PC-9 (cell line): ENCODE measurements around the gene RAB10. TPM values are rescaled to one million over a fixed set of nuclear protein-coding genes. Genes with fewer than 3 reads are reported as not detected.

Source experiments
- BruUV-seq: library from RNA; stranded (reverse); fragments of 400-500 nt; replicated peaks from 2 replicates; lab custom pipeline; 2021; lab: Mats Ljungman, UMichigan
- CTCF ChIA-PET: fragments of 300-600 bp; sonication (Branson Sonifier 250); formaldehyde crosslinking; loops from one replicate; lab custom pipeline; 2022; ENCODE audit warnings: antibody characterized with exemption; lab: Charles Lee
- POLR2A ChIA-PET: fragments of 300-600 bp; sonication (Branson Sonifier 250); formaldehyde crosslinking; loops from one replicate; lab custom pipeline; 2022; ENCODE audit warnings: antibody characterized with exemption; ENCODE audit not compliant: unreplicated experiment; lab: Charles Lee
- DNase-seq, 2 experiments: peaks; one replicate each; pipeline versions ENCODE4 v3.0.0 to v3.0.0-alpha.2; 2015 to 2022; ENCODE audit warnings: mixed read lengths in 1 of 2
- H2AFZ ChIP-seq: fragments of 200-600 bp; sonication (generic); 2 replicates; pipeline ENCODE4 v1.8.1; 2017; ENCODE audit warnings: antibody characterized with exemption
- H3F3A ChIP-seq: fragments of 200-600 bp; sonication (generic); 2 replicates; pipeline ENCODE4 v1.8.1; 2017; ENCODE audit warnings: antibody characterized with exemption, mild to moderate bottlenecking, low read depth; ENCODE audit not compliant: insufficient read depth
- H3K27ac ChIP-seq: fragments of 200-600 bp; sonication (generic); 2 replicates; pipeline ENCODE4 v1.6.1; 2016; ENCODE audit warnings: mixed run types
- H3K27me3 ChIP-seq: fragments of 200-600 bp; sonication (generic); 2 replicates; pipeline ENCODE4 v1.6.1; 2016; ENCODE audit warnings: low read depth, mixed run types; ENCODE audit not compliant: insufficient read depth
- H3K36me3 ChIP-seq: fragments of 200-600 bp; sonication (generic); 2 replicates; pipeline ENCODE4 v1.6.1; 2016; ENCODE audit warnings: low read depth, mixed run types
- H3K4me1 ChIP-seq: fragments of 200-600 bp; sonication (generic); replicated peaks from 2 replicates; pipeline ENCODE4 v1.6.1; 2016; ENCODE audit warnings: mixed run types; ENCODE audit not compliant: insufficient read depth
- H3K4me2 ChIP-seq: fragments of 200-600 bp; sonication (generic); 2 replicates; pipeline ENCODE4 v1.6.1; 2017; ENCODE audit warnings: mixed run types
- H3K4me3 ChIP-seq: fragments of 200-600 bp; sonication (generic); 2 replicates; pipeline ENCODE4 v1.6.1; 2016; ENCODE audit warnings: mixed run types
- H3K79me2 ChIP-seq: fragments of 200-600 bp; sonication (generic); 2 replicates; pipeline ENCODE4 v1.6.1; 2017; ENCODE audit warnings: low read depth, mixed run types
- H3K9me2 ChIP-seq: fragments of 200-600 bp; sonication (generic); 2 replicates; pipeline ENCODE4 v1.8.1; 2017; ENCODE audit warnings: mild to moderate bottlenecking; ENCODE audit not compliant: insufficient read depth
- H3K9me3 ChIP-seq: fragments of 200-600 bp; sonication (generic); 2 replicates; pipeline ENCODE4 v1.8.1; 2016; ENCODE audit warnings: low read depth; ENCODE audit not compliant: insufficient read depth
- H4K20me1 ChIP-seq: fragments of 200-600 bp; sonication (generic); 2 replicates; pipeline ENCODE4 v1.8.1; 2017; ENCODE audit not compliant: insufficient read depth
- EZH2 ChIP-seq: fragments of 200-600 bp; sonication (generic); IDR thresholded peaks from 2 replicates; pipeline ENCODE4 v1.8.0; 2017; ENCODE audit warnings: antibody characterized with exemption, low read depth
- intact Hi-C: fragments of 100-400 bp; cut with micrococcal nuclease; formaldehyde crosslinking; loops from one replicate; pipeline ENCODE4 v1.10.0; 2022; ENCODE audit not compliant: unreplicated experiment
- total RNA-seq: library from RNA; stranded (reverse); gene quantifications from 2 replicates; pipeline ENCODE4 v1.2.3, GENCODE V29; 2021
- TF ChIP-seq, protein P1 (sequence below): fragments of 200-600 bp; sonication (generic); conservative IDR thresholded peaks from 2 replicates; pipeline ENCODE4 v1.6.1; 2017; ENCODE audit warnings: mixed run types, antibody characterized with exemption, mild to moderate bottlenecking, moderate library complexity

Gene RAB10
- total RNA-seq, 1 experiment from 2014 or later: 171 TPM

DNA sequence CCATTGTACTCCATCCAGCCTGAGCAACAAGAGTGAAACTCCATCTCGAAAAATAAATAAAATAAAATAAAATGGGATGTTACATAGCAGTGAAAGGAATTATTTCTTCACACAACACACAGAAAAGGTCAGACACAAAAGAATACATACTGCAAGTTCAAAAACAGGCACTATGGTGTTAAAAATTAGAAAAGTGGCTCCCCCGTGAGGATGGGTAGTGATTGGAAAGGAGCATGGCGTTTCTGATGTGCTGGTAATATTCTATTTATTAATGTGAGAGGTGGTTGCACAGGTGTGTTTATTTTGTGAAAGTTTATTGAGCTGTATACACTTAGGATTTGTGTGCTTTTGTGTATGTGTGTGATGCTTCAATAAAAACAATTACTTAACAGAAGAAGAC lies 22.9 kb upstream of the RAB10 start:
- POLR2A ChIA-PET: interaction anchor here (1.0 to 1.9 kb wide), 2 partner anchors 23 to 758 kb away, joined by 4 to 9 read pairs; partner anchors contain the start of gene RAB10
- H4K20me1 ChIP-seq: no peaks in the 10 kb centered on the region
- H3K4me2 ChIP-seq: peak overlapping the region; percentile 71
- intact Hi-C loops: no loop called here
- CTCF ChIA-PET: no interaction called here
- peaks cover 71% of the 10 kb centered on the region for H3F3A ChIP-seq
- H3K79me2 ChIP-seq: no peaks in the 10 kb centered on the region
- peak overlapping the region; percentile 93 for H3K27ac ChIP-seq
- no peak overlapping the region for H2AFZ ChIP-seq
- peaks cover 82% of the 10 kb centered on the region for H3K4me1 ChIP-seq
- H3K9me3 ChIP-seq: no peaks in the 10 kb centered on the region; the same call in none of the 2 replicates
- H3K36me3 ChIP-seq: no peaks in the 10 kb centered on the region
- H3K9me2 ChIP-seq: no peaks in the 10 kb centered on the region
- no peak for DNase-seq
- no TSS peak for BruUV-seq
- no peak for TF ChIP-seq EZH2
- TF ChIP-seq, protein P1, sequence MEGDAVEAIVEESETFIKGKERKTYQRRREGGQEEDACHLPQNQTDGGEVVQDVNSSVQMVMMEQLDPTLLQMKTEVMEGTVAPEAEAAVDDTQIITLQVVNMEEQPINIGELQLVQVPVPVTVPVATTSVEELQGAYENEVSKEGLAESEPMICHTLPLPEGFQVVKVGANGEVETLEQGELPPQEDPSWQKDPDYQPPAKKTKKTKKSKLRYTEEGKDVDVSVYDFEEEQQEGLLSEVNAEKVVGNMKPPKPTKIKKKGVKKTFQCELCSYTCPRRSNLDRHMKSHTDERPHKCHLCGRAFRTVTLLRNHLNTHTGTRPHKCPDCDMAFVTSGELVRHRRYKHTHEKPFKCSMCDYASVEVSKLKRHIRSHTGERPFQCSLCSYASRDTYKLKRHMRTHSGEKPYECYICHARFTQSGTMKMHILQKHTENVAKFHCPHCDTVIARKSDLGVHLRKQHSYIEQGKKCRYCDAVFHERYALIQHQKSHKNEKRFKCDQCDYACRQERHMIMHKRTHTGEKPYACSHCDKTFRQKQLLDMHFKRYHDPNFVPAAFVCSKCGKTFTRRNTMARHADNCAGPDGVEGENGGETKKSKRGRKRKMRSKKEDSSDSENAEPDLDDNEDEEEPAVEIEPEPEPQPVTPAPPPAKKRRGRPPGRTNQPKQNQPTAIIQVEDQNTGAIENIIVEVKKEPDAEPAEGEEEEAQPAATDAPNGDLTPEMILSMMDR: no peak
- H3K4me3 ChIP-seq: peak overlapping the region; percentile 23; the same call in 1 of the 2 replicates
- no peaks in the 10 kb centered on the region for H3K27me3 ChIP-seq

DNA sequence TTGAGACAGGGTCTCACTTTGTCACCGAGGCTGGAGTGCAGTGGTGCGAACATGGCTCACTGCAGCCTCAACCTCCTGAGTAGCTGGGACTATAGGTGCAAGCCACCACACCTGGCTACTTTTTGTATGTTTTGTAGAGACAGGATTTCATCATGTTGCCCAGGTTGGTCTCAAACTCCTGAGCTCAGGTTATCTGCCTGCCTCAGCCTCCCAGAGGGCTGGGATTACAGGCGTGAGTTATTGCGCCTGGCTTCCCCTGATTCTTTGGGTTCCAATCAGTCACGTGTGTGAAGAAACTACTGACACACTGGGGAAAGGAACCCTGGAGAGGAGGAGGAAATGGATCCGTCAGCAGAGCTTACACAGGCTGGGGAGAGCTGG lies 22.3 kb upstream of the RAB10 start:
- no peak overlapping the region for H2AFZ ChIP-seq
- BruUV-seq: TSS peak; percentile 46
- peaks cover 78% of the 10 kb centered on the region for H3K4me1 ChIP-seq
- H3K79me2 ChIP-seq: no peaks in the 10 kb centered on the region
- no peak for DNase-seq
- TF ChIP-seq, protein P1: no peak
- TF ChIP-seq EZH2: no peak
- peaks cover 68% of the 10 kb centered on the region for H3F3A ChIP-seq
- H3K9me3 ChIP-seq: no peaks in the 10 kb centered on the region; the same call in none of the 2 replicates
- H3K4me2 ChIP-seq: peak overlapping the region; percentile 71
- H3K36me3 ChIP-seq: no peaks in the 10 kb centered on the region
- H3K4me3 ChIP-seq: peak overlapping the region; percentile 23; the same call in 1 of the 2 replicates
- H3K27me3 ChIP-seq: no peaks in the 10 kb centered on the region
- CTCF ChIA-PET: interaction anchor here (0.5 to 1.3 kb wide), 2 partner anchors 20 to 65 kb away, joined by 4 read pairs; no protein-coding TSS in a partner anchor
- POLR2A ChIA-PET: interaction anchor here (0.6 to 1.9 kb wide), 3 partner anchors 23 to 758 kb away, joined by 4 to 9 read pairs (median 6); partner anchors contain the start of gene RAB10
- peak overlapping the region; percentile 93 for H3K27ac ChIP-seq
- H4K20me1 ChIP-seq: no peaks in the 10 kb centered on the region
- H3K9me2 ChIP-seq: no peaks in the 10 kb centered on the region
- intact Hi-C loops: no loop called here

DNA sequence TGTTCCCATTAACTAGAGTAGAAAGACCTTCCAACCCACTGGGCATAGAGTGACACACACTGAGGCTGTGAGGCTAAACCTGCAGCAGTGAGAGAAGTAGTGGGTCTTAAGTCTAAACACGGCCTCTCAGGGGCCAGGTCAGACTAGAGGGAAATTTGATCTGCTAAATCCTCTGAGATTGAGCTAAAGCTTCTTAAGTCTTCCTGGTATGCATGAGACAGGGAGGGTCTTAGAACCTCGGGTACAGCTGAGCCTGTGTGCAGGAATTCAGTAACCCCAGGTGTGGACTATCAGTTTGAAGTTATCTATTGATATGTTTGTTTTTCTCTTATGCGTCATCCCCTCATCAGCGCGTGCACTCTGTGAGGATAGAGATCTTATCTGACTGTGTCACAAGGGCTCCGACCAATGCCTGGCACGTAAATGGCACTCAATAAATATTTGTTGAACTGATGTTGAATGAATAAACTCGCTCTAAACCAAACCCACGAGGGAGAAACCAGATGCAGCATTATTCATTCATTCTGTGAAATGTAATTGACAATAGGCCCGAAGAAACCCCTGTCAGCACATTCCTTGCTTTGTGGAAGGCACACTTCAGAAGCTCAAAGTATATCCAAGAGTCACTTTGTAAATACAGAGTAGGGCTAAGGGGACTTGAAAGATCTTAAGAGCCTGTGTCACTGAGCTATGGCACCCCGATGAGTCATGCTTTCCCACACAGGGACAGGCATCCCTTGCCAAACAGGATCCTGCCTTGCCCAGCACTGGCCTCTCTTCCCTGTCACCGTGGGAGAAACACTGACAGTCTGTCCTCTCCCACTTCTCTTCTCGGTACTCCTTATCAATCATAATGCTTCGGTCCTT lies 21.7 kb upstream of the RAB10 start:
- Histone ChIP-seq H3K9me2 (no peaks in the 10 kb centered on the region), H4K20me1 (no peaks in the 10 kb centered on the region), H3F3A (peaks cover 64% of the 10 kb centered on the region), H3K4me3 (peak overlapping the region; percentile 23; the same call in 1 of the 2 replicates), H3K4me1 (peaks cover 76% of the 10 kb centered on the region), H2AFZ (no peak overlapping the region), H3K27ac (peak overlapping the region; percentile 93), H3K79me2 (no peaks in the 10 kb centered on the region), H3K4me2 (peak overlapping the region; percentile 71), H3K9me3 (no peaks in the 10 kb centered on the region; the same call in none of the 2 replicates), H3K27me3 (no peaks in the 10 kb centered on the region), H3K36me3 (no peaks in the 10 kb centered on the region)
- BruUV-seq: no TSS peak
- DNase-seq: peak; percentile 80 to 100
- no peak for TF ChIP-seq EZH2
- TF ChIP-seq, protein P1: no peak
- intact Hi-C loops: loop anchor here (1.0 kb wide), 2 partner anchors 15 to 21 kb away; no protein-coding TSS in a partner anchor
- ChIA-PET CTCF (interaction anchor here (0.5 to 1.3 kb wide), 5 partner anchors 21 to 90 kb away, joined by 3 to 8 read pairs (median 4); partner anchors contain the start of genes KIF3C and RAB10), POLR2A (interaction anchor here (0.6 to 1.9 kb wide), 4 partner anchors 22 to 1075 kb away, joined by 3 to 9 read pairs (median 5); partner anchors contain the start of gene RAB10)
